ENCODE measurements around the gene ZNF276. TPM values are rescaled to one million over a fixed set of nuclear protein-coding genes. Genes with fewer than 3 reads are reported as not detected.

The ZNF276 gene
- total RNA-seq, 1 donor from 2014 or later, result 12.9 TPM

GRCh38 chr16:89700100-89700648, 21.2 kb upstream of the ZNF276 start:
- peak; percentile 98 for DNase-seq
- Histone ChIP-seq H3K36me3 (no peaks in the 10 kb centered on the region), H3K9me3 (replicated peaks) (no peaks in the 10 kb centered on the region), H3K4me3 (peak overlapping the region; percentile 83), H3K27me3 (ENCODE audit: low read depth) (no peaks in the 10 kb centered on the region), H3K4me1 (peaks cover 31% of the 10 kb centered on the region), H3K27ac (replicated peaks) (peak overlapping the region; percentile 79)
- intact Hi-C loops (cut with micrococcal nuclease), result no loop called here
- TF ChIP-seq, protein P1, sequence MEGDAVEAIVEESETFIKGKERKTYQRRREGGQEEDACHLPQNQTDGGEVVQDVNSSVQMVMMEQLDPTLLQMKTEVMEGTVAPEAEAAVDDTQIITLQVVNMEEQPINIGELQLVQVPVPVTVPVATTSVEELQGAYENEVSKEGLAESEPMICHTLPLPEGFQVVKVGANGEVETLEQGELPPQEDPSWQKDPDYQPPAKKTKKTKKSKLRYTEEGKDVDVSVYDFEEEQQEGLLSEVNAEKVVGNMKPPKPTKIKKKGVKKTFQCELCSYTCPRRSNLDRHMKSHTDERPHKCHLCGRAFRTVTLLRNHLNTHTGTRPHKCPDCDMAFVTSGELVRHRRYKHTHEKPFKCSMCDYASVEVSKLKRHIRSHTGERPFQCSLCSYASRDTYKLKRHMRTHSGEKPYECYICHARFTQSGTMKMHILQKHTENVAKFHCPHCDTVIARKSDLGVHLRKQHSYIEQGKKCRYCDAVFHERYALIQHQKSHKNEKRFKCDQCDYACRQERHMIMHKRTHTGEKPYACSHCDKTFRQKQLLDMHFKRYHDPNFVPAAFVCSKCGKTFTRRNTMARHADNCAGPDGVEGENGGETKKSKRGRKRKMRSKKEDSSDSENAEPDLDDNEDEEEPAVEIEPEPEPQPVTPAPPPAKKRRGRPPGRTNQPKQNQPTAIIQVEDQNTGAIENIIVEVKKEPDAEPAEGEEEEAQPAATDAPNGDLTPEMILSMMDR (IDR thresholded peaks at IDR 0.05; ENCODE audit: borderline replicate concordance), result peak; percentile 79

- DNase-seq, result no peak
Observed at GRCh38 chr16:89700649-89701424, 20.5 kb upstream of the ZNF276 start.

DNA sequence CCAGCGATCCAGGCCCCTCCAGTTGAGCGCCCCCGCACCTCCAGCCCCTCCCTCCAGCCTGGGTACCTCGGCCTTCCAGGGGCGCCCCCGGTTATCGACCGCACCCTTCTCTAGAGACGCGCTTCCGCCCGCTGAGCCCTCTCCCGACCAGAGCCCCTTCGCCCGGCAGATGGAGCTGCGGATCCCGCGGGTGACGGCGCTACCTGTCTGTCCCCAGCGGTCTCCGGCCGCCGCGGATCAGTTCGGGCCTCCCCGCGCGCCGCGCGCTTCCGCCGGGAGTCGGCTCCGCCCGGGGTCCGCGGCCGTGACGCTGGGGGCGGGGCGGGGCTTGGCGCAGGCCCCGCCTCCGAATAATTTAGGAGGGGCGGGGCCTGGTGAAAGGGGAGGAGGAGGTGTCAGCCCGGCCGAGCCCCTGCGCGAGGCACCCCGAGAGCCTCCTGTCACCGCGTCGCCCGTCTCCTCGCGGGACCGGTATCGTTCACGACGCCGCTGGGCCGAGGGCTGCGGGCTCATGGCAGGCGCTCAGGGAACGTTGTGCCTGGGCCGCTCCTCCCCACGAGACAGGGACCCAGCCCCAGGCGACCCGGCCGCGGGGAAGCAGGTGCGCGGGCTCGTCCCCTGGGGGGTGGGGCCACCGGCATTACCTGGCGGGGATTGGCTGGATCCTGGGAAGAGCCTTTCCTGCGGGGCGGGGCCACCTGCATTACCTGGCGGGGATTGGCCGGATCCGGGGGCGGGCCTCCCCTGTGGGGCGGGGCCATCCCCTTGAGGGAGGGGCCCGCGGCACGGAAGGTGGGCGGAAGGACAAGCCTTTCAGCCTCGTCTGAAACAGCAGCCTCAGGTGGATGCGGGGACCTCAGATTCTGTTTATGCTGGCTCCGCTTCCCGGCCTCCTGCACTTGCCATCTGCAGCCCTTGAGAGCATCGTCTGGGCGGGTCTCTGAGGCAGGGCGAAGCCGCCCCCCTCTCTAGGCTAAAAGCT, 19.6 kb upstream of the ZNF276 start, which contains the start of gene SPATA2L:
Gene SPATA2L, minus strand, starts transcription at position 281 of the 982 bp plus-strand sequence. CDS start 473 bp downstream, outside the sequence.
- no peaks in the 10 kb centered on the region for H3K36me3 ChIP-seq
- no peaks in the 10 kb centered on the region for H3K27me3 ChIP-seq (ENCODE audit: low read depth)
- H3K9me3 ChIP-seq (replicated peaks), result no peaks in the 10 kb centered on the region
- peak within 1 kb of the TSS; percentile 83 for H3K4me3 ChIP-seq
- peak; percentile 87 for DNase-seq
- intact Hi-C loops (cut with micrococcal nuclease), result no loop called here
- TF ChIP-seq, protein P1 (IDR thresholded peaks at IDR 0.05; ENCODE audit: borderline replicate concordance), result peak; percentile 36
- H3K4me1 ChIP-seq, result peaks cover 36% of the 10 kb centered on the region
- H3K27ac ChIP-seq (replicated peaks), result peak within 1 kb of the TSS; percentile 79

More at GRCh38 chr16:89700649-89701424, 20.5 kb upstream of the ZNF276 start:
- peak overlapping the region; percentile 79 for H3K27ac ChIP-seq (replicated peaks)
- TF ChIP-seq, protein P1 (IDR thresholded peaks at IDR 0.05; ENCODE audit: borderline replicate concordance), result no peak
- intact Hi-C loops (cut with micrococcal nuclease), result no loop called here
- H3K9me3 ChIP-seq (replicated peaks), result no peaks in the 10 kb centered on the region
- peak overlapping the region; percentile 83 for H3K4me3 ChIP-seq
- no peaks in the 10 kb centered on the region for H3K27me3 ChIP-seq (ENCODE audit: low read depth)
- H3K36me3 ChIP-seq, result no peaks in the 10 kb centered on the region
- H3K4me1 ChIP-seq, result peaks cover 31% of the 10 kb centered on the region

- H3K4me3 ChIP-seq, result no peak overlapping the region
- DNase-seq, result no peak
- H3K27ac ChIP-seq (replicated peaks), result no peak overlapping the region
- intact Hi-C loops (cut with micrococcal nuclease), result no loop called here
- H3K4me1 ChIP-seq, result peaks cover 42% of the 10 kb centered on the region
- no peaks in the 10 kb centered on the region for H3K9me3 ChIP-seq (replicated peaks)
- H3K27me3 ChIP-seq (ENCODE audit: low read depth), result no peaks in the 10 kb centered on the region
- TF ChIP-seq, protein P1 (IDR thresholded peaks at IDR 0.05; ENCODE audit: borderline replicate concordance), result no peak
- H3K36me3 ChIP-seq, result no peaks in the 10 kb centered on the region
Observed at GRCh38 chr16:89704281-89704680, 17.1 kb upstream of the ZNF276 start.

- no peaks in the 10 kb centered on the region for H3K27me3 ChIP-seq (ENCODE audit: low read depth)
- TF ChIP-seq, protein P1 (IDR thresholded peaks at IDR 0.05; ENCODE audit: borderline replicate concordance), result no peak
- H3K9me3 ChIP-seq (replicated peaks), result no peaks in the 10 kb centered on the region
- no peak overlapping the region for H3K4me3 ChIP-seq
- no peak for DNase-seq
- intact Hi-C loops (cut with micrococcal nuclease), result no loop called here
- no peaks in the 10 kb centered on the region for H3K36me3 ChIP-seq
- peaks cover 35% of the 10 kb centered on the region for H3K4me1 ChIP-seq
- H3K27ac ChIP-seq (replicated peaks), result no peak overlapping the region
Observed at GRCh38 chr16:89705006-89705405, 16.3 kb upstream of the ZNF276 start.
